ENCODE results near the gene OPA3. TPM values are rescaled to one million over a fixed set of nuclear protein-coding genes. Genes with fewer than 3 reads are reported as not detected.
"Not testable (repeated sequence)": the region's sequence is repeated elsewhere in the genome, so short reads cannot be mapped to it uniquely, and the experiment has no call there.

The OPA3 gene
- total RNA-seq, 1 donor from 2014 or later, result 3.7 TPM

GRCh38 chr19:45621389-45621788 is 36.8 kb upstream of the OPA3 start:
- no peak overlapping the region for H3K4me3 Mint-ChIP-seq
- H3K4me3 ChIP-seq, result no peak overlapping the region
- H3K4me2 ChIP-seq, result no peak overlapping the region
- no peak overlapping the region for H3K27ac ChIP-seq
- H3K9me3 Mint-ChIP-seq, result no peaks in the 10 kb centered on the region
- peaks cover 8% of the 10 kb centered on the region for H3F3A ChIP-seq (ENCODE audit: low read depth)
- no peaks in the 10 kb centered on the region for H3K36me3 ChIP-seq
- H3K36me3 Mint-ChIP-seq, result peaks cover 6% of the 10 kb centered on the region
- no peaks in the 10 kb centered on the region for H3K27me3 ChIP-seq
- H4K20me1 ChIP-seq (ENCODE audit: low read depth), result no peaks in the 10 kb centered on the region
- H3K27me3 Mint-ChIP-seq (ENCODE audit: insufficient read depth, low read depth), result no peaks in the 10 kb centered on the region
- H3K79me2 ChIP-seq (ENCODE audit: low read depth), result no peaks in the 10 kb centered on the region
- H3K9ac ChIP-seq, result no peak overlapping the region
- H3K4me1 Mint-ChIP-seq, result peaks cover 4% of the 10 kb centered on the region
- no peak overlapping the region for H3K27ac Mint-ChIP-seq
- H3K9me3 ChIP-seq (ENCODE audit: low read depth), result no peaks in the 10 kb centered on the region
- H3K4me1 ChIP-seq, result no peaks in the 10 kb centered on the region
- DNase-seq (ENCODE audit: low spot score), result no peak
- no peak for TF ChIP-seq EZH2 (IDR thresholded peaks at IDR 0.05)
- TF ChIP-seq EZH2phosphoT487 (IDR thresholded peaks at IDR 0.05), result no peak
- TF ChIP-seq CTCF (IDR thresholded peaks at IDR 0.05), result no peak
- no peak overlapping the region for H2AFZ ChIP-seq (replicated peaks)

- Histone ChIP-seq H3K27ac (no peak overlapping the region), H3K9ac (no peak overlapping the region), H3K9me3 (ENCODE audit: low read depth) (no peaks in the 10 kb centered on the region), H2AFZ (replicated peaks) (peak overlapping the region; percentile 62), H3K4me2 (peak overlapping the region; percentile 90), H3K4me1 (peaks cover 4% of the 10 kb centered on the region), H3K4me3 (peak overlapping the region; percentile 55), H3F3A (ENCODE audit: low read depth) (peaks cover 24% of the 10 kb centered on the region), H3K36me3 (no peaks in the 10 kb centered on the region), H4K20me1 (ENCODE audit: low read depth) (no peaks in the 10 kb centered on the region), H3K79me2 (ENCODE audit: low read depth) (no peaks in the 10 kb centered on the region), H3K27me3 (no peaks in the 10 kb centered on the region)
- H3K4me1 Mint-ChIP-seq, result peaks cover 16% of the 10 kb centered on the region
- H3K4me3 Mint-ChIP-seq, result peak overlapping the region; percentile 71
- H3K27ac Mint-ChIP-seq, result no peak overlapping the region
- no peaks in the 10 kb centered on the region for H3K9me3 Mint-ChIP-seq
- peaks cover 6% of the 10 kb centered on the region for H3K36me3 Mint-ChIP-seq
- H3K27me3 Mint-ChIP-seq (ENCODE audit: insufficient read depth, low read depth), result peaks cover 5% of the 10 kb centered on the region
- TF ChIP-seq EZH2phosphoT487 (IDR thresholded peaks at IDR 0.05) (no peak), CTCF (IDR thresholded peaks at IDR 0.05) (no peak), EZH2 (IDR thresholded peaks at IDR 0.05) (no peak)
- DNase-seq (ENCODE audit: low spot score), result no peak
Measured at GRCh38 chr19:45616704-45617017, 32.1 kb upstream of the OPA3 start.

GRCh38 chr19:45615795-45616703 is 31.4 kb upstream of the OPA3 start:
- H3K4me1 Mint-ChIP-seq, result peaks cover 16% of the 10 kb centered on the region
- Histone ChIP-seq H3K36me3 (no peaks in the 10 kb centered on the region), H2AFZ (replicated peaks) (peak overlapping the region; percentile 95), H3K4me3 (peak overlapping the region; percentile 66), H4K20me1 (ENCODE audit: low read depth) (no peaks in the 10 kb centered on the region), H3K27me3 (no peaks in the 10 kb centered on the region), H3F3A (ENCODE audit: low read depth) (peaks cover 24% of the 10 kb centered on the region), H3K9ac (peak overlapping the region; percentile 48), H3K4me2 (peak overlapping the region; percentile 90), H3K27ac (peak overlapping the region; percentile 64), H3K79me2 (ENCODE audit: low read depth) (no peaks in the 10 kb centered on the region), H3K9me3 (ENCODE audit: low read depth) (no peaks in the 10 kb centered on the region), H3K4me1 (peaks cover 4% of the 10 kb centered on the region)
- no peaks in the 10 kb centered on the region for H3K9me3 Mint-ChIP-seq
- H3K36me3 Mint-ChIP-seq, result peaks cover 6% of the 10 kb centered on the region
- H3K27me3 Mint-ChIP-seq (ENCODE audit: insufficient read depth, low read depth), result peaks cover 5% of the 10 kb centered on the region
- peak overlapping the region; percentile 87 for H3K4me3 Mint-ChIP-seq
- TF ChIP-seq CTCF (IDR thresholded peaks at IDR 0.05) (no peak), EZH2 (IDR thresholded peaks at IDR 0.05) (no peak), EZH2phosphoT487 (IDR thresholded peaks at IDR 0.05) (no peak)
- DNase-seq (ENCODE audit: low spot score), result peak; percentile 99
- peak overlapping the region; percentile 96 for H3K27ac Mint-ChIP-seq

- not testable (repeated sequence) for H3K27ac Mint-ChIP-seq; H4K20me1 ChIP-seq (ENCODE audit: low read depth); H3K27me3 Mint-ChIP-seq (ENCODE audit: insufficient read depth, low read depth); DNase-seq (ENCODE audit: low spot score); H2AFZ ChIP-seq (replicated peaks); H3K36me3 ChIP-seq; H3K79me2 ChIP-seq (ENCODE audit: low read depth); H3K27ac ChIP-seq; H3K9ac ChIP-seq; H3K9me3 Mint-ChIP-seq; H3K36me3 Mint-ChIP-seq; H3K9me3 ChIP-seq (ENCODE audit: low read depth); H3K4me1 ChIP-seq; H3K27me3 ChIP-seq
- Mint-ChIP-seq H3K4me3 (peak overlapping the region; percentile 87), H3K4me1 (peaks cover 16% of the 10 kb centered on the region)
- peak overlapping the region; percentile 66 for H3K4me3 ChIP-seq
- peaks cover 24% of the 10 kb centered on the region for H3F3A ChIP-seq (ENCODE audit: low read depth)
- peak overlapping the region; percentile 87 for H3K4me2 ChIP-seq
Measured at GRCh38 chr19:45615056-45615455, 30.5 kb upstream of the OPA3 start.
